OCI-LY7 (cell line): ENCODE data around the gene ABCG4.

Experiments used
- EZH2phosphoT487 ChIP-seq: fragments of 200-600 bp; sonication (generic); IDR thresholded peaks from 2 replicates; pipeline ENCODE4 v1.6.1; 2018; ENCODE audit warnings: low read depth, borderline replicate concordance, mild to moderate bottlenecking, mixed run types, antibody characterized with exemption, low read length, moderate library complexity, mixed read lengths
- TF ChIP-seq, protein P1 (sequence below): fragments of 200-600 bp; sonication (generic); conservative IDR thresholded peaks from 2 replicates; pipeline ENCODE4 v1.5.1; 2014; ENCODE audit warnings: mild to moderate bottlenecking, antibody characterized with exemption, low read length, moderate library complexity, mixed read lengths

DNA sequence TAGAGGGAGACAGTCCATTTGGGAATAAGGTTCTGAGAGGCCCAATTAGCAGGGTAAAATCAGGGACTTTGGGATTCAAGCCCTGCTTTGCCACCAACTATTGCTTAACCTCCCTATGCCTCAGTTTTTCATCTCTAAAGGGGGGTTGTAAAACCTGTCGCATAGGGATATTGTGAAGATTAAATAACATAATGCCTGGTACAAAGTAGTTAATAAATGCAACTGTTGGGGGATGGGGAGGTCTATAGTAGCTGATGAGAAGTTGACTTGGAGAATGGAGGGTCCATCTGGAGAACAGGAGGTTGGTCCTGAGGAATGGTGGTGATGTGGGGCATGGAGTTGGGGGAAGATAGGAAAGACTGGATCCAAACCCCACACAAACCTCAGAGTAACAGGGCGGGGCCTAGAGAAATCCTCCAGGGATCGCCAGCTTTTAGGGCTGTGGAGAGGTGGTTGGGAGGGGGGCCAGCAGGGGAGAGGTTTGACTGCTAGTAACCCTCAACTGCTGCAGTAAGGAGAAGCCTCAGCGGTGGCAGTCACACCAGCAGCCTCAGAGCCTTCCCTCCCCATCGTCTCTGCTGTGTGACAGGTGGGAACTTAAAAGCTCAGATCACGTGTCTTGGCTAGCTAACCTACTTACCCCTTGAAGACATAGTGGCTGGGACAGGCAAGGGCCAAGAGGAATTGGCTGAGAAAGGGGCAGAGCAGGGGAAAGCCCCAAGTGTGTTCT, 1.1 kb upstream of the ABCG4 start:
- TF ChIP-seq, protein P1, sequence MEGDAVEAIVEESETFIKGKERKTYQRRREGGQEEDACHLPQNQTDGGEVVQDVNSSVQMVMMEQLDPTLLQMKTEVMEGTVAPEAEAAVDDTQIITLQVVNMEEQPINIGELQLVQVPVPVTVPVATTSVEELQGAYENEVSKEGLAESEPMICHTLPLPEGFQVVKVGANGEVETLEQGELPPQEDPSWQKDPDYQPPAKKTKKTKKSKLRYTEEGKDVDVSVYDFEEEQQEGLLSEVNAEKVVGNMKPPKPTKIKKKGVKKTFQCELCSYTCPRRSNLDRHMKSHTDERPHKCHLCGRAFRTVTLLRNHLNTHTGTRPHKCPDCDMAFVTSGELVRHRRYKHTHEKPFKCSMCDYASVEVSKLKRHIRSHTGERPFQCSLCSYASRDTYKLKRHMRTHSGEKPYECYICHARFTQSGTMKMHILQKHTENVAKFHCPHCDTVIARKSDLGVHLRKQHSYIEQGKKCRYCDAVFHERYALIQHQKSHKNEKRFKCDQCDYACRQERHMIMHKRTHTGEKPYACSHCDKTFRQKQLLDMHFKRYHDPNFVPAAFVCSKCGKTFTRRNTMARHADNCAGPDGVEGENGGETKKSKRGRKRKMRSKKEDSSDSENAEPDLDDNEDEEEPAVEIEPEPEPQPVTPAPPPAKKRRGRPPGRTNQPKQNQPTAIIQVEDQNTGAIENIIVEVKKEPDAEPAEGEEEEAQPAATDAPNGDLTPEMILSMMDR, result no peak
- TF ChIP-seq EZH2phosphoT487, result no peak
